Hematopoietic multipotent progenitor cell treated with erythropoietin and hydrocortisone succinate and interleukin-3 and kit ligand, for 17 days (in vitro differentiated cells): Measurements from ENCODE around the gene IFT172.
"Not testable (repeated sequence)": the region's sequence is repeated elsewhere in the genome, so short reads cannot be mapped to it uniquely, and the experiment has no call there.

Source experiments
- DNase-seq: peaks from one replicate; pipeline ENCODE4 v3.0.0-alpha.2; 2015; ENCODE audit warnings: low spot score

The IFT172 gene

GRCh38 chr2:27489498-27490397, at the start of gene IFT172:
IFT172 (minus strand) TSS chr2:27489743; CDS start chr2:27489653, 90 bp downstream.
- peak; percentile 100 for DNase-seq

- not testable (repeated sequence) for DNase-seq
These were observed 49.4 kb upstream of the IFT172 start for GRCh38 chr2:27538839-27539450.

DNA sequence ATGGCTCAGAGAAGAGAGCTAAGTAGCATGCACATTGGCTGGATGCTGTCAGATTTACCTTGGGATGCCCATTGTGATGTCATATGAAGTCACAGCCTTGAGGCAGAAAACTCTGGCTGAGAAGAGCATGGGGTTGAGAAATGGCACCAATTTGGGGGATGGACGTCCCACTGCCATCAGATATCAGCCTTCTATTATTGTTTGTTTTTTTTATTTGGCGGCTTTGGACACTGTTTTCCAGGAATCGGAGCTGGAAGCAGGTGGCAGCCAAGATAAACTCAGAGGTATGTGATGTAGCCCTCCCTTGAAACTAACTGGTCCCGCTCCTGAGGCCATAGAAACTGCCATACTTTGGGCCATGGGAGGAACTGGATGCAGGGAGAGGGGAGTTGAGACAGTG, 47.7 kb upstream of the IFT172 start:
- no peak for DNase-seq

- no peak for DNase-seq
These were observed 42.4 kb upstream of the IFT172 start for GRCh38 chr2:27531983-27532382.

DNA sequence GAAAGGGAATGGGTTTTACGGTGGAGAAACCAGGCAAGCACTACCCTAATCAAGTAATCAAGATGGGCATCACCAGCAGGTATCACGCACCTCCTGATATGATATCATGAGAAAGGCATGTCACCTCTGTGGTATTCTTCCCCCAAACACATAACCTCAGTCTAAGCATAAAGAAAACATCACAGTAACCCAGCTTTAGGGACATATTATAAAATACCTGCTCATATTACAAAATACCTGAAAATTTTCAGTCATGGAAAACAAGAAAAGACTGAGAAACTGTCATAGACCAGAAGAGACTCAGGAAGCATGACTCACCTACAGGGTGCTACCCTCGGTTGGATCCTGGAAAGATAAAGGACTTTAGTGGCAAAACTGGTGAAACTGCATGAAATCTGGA, 37.6 kb upstream of the IFT172 start:
- no peak for DNase-seq

- DNase-seq, result peak; percentile 34
These were observed 32.9 kb upstream of the IFT172 start for GRCh38 chr2:27522400-27522945.

DNA sequence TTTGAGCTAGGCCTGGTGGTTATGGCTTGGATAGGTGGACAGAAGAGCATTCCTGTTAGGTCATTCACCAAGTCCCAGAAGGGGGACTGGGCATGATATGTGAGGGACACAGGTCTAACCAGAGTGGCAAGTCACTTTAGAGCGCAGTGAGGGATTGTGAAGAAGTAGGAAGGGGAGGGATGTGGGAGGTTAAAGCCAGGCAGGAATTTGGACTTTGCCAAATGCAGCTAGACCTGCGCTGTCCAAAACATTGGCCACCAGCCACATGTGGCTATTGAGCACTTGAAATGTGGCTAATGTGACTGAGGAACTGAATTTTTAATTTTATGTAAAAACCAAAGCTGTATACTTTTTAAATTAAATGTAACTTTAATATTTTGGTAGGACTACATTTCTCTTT, 30.8 kb upstream of the IFT172 start:
- no peak for DNase-seq

- DNase-seq, result no peak
These were observed 29.2 kb upstream of the IFT172 start for GRCh38 chr2:27518782-27519113.

- no peak for DNase-seq
These were observed 28.7 kb upstream of the IFT172 start for GRCh38 chr2:27518113-27518781.

DNA sequence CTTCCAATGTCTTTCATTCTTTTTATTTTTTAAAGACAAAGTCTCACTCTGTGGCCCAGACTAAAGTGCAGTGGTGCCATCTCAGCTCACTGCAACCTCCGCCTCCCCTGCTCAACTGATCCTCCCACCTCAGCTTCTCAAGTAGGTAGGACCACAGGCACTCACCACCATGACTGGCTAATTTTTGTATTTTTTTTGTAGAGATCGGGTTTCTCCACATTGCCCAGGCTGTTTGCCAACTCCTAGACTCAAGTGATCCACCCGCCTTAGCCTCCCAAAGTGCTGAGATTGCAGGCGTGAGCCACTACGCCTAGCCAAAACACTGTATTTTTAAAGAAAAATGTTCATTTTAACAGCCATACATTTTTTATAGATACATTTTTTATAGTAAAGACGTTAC, 19.8 kb upstream of the IFT172 start:
- DNase-seq, result no peak

DNA sequence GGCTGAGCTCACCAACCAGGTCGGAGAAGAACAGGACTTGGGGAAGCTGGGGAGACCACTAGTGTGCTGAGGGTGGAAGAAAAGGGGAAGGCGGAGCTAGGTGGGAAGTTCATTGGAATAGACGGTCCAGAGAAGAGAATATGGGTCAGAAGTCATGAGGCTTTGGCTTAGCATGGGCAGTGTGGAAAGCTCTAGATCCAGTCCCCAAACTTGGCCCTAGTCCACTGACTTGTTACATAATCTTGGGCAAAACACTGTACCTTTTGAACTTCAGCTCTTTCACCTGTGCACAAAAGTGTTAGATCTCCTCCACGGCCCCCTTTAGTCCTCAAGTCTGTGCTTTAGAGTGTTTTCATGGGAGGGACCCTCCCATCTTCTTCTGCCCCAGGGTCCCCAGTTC, 17.8 kb upstream of the IFT172 start:
- DNase-seq, result no peak

DNA sequence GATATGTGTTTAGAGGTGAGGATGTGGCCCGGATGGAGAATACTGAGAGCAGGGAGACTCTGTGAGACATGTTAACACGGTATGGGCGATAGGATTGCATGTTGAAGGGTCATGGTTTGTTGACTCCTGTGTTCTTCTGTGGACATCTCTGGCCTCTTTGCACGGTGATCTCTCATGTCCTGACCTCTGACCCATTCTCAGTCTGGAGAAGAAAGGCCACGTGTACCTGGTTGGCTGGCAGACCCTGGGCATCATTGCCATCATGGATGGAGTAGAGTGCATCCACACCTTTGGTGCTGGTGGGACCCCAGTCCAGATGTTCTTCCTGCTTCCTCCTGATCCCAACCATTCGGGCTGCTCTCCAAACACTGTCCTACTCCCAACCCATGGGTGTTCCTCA, 17.0 kb upstream of the IFT172 start:
- DNase-seq, result no peak

GRCh38 chr2:27502142-27502541, 12.6 kb upstream of the IFT172 start:
- no peak for DNase-seq

- DNase-seq, result no peak
These were observed 11.5 kb upstream of the IFT172 start for GRCh38 chr2:27501042-27501441.

GRCh38 chr2:27498975-27499374, 9.4 kb upstream of the IFT172 start:
- DNase-seq, result no peak

DNA sequence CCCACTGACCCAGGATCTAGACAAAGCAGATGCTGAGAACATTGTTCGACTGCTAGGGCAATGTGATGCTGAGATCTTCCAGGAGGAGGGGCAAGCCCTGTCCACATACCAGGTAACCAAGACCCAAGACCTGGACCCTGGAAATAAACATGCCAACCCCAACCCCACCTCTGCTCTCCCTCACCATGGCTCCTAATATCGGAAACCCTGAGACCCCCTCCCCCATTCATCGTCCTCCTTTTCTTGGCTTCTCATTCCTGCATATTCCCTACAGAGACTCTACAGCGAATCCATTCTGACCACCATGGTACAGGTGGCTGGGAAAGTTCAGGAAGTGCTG, 7.7 kb upstream of the IFT172 start:
- no peak for DNase-seq

GRCh38 chr2:27496357-27497287, 7.1 kb upstream of the IFT172 start, which contains the start of gene GCKR:
GCKR (plus strand) TSS chr2:27496839; CDS start chr2:27496905, 66 bp downstream.
- no peak for DNase-seq

DNA sequence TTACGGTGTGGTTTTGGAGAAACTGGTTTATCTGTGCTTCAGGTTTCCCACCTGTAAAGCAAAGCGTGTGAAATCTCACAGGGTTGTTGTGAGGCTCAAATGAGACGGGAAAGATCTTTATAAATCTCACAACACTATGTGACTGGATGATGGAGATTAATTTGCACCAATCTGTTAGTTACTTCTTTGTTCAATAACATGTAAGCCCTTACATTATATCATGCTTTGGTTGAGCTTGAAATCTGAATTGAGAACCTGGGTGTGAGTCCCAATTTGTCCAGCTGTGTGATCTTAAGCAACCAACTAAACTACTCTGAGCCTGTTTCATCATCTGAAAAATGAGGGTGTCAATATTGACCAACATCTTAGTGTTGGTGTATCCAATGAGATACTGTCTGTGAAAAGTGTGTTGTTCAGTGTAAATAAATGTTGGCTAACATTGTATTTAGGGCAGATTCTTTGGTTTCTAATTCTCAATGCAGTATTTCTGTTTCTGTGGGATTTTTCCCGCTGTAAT, 6.4 kb upstream of the IFT172 start:
- no peak for DNase-seq

DNA sequence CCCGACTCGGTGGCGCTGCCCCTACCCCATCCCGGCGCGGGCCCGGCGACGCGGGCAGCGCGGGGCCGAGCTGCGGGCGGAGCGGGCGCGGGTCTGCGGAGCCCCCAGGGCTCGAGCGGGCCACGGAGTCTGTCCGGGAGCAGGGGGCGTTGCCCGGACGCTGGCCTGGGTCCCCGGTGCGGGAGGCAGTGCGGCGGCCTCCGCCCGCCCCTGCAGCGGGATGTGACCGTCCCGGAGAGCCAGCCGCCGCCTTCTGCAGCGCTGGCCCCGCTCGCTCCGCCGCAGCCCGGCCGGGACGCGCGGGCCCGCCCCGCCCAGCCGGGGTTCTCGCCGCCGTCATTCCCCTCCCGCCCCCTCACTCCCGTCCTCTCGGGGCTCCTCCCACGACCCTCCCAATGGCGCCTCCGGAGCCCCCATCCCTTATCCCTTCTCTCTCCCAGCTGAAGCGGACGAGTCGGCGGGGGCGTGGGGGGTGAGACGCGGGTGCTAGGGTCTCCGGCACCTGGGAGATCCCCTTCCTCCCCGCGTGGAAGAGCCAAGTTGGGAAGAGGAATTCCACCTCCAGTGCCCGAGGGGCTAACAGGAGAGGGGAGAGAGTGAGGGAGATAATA, 5.5 kb upstream of the IFT172 start, which contains the start of gene FNDC4:
FNDC4 (minus strand) TSS at position 257 of the 611 bp plus-strand sequence. CDS start 521 bp downstream, outside the sequence.
- DNase-seq, result no peak

GRCh38 chr2:27494284-27494943, 4.9 kb upstream of the IFT172 start:
- no peak for DNase-seq
